ENCODE data around the gene GTPBP2.
"Not testable (repeated sequence)": the region's sequence is repeated elsewhere in the genome, so short reads cannot be mapped to it uniquely, and the experiment has no call there.

The GTPBP2 gene

GRCh38 chr6:43622541-43622940 lies 6.5 kb downstream of the GTPBP2 start:
- DNase-seq, result no peak

- DNase-seq, result no peak
These were observed 7.3 kb downstream of the GTPBP2 start for GRCh38 chr6:43621836-43622180.

- no peak for DNase-seq
These were observed 7.8 kb downstream of the GTPBP2 start for GRCh38 chr6:43621078-43621835.

- DNase-seq, result no peak
These were observed 12.2 kb downstream of the GTPBP2 start for GRCh38 chr6:43616725-43617472.

GRCh38 chr6:43614396-43614730 lies 14.7 kb downstream of the GTPBP2 start:
- DNase-seq, result no peak

- no peak for DNase-seq
These were observed 15.2 kb downstream of the GTPBP2 start for GRCh38 chr6:43613721-43614395.

- DNase-seq, result no peak
These were observed 18.6 kb downstream of the GTPBP2 start for GRCh38 chr6:43610431-43610830.

- DNase-seq, result no peak
These were observed 19.7 kb downstream of the GTPBP2 start for GRCh38 chr6:43609402-43609801.

- no peak for DNase-seq
These were observed 20.3 kb downstream of the GTPBP2 start for GRCh38 chr6:43608807-43609206.

GRCh38 chr6:43608310-43608763 lies 20.7 kb downstream of the GTPBP2 start:
- peak; percentile 61 for DNase-seq

- DNase-seq, result no peak
These were observed 23.0 kb downstream of the GTPBP2 start for GRCh38 chr6:43606019-43606418.

- no peak for DNase-seq
These were observed 24.9 kb downstream of the GTPBP2 start for GRCh38 chr6:43604174-43604573.

GRCh38 chr6:43600595-43600994 lies 28.5 kb downstream of the GTPBP2 start:
- DNase-seq, result no peak

GRCh38 chr6:43593938-43594337 lies 35.1 kb downstream of the GTPBP2 start:
- DNase-seq, result no peak

GRCh38 chr6:43589564-43589963 lies 39.5 kb downstream of the GTPBP2 start:
- not testable (repeated sequence) for DNase-seq

GRCh38 chr6:43588194-43588593 lies 40.9 kb downstream of the GTPBP2 start:
- no peak for DNase-seq

- DNase-seq, result peak; percentile 37
These were observed 44.0 kb downstream of the GTPBP2 start for GRCh38 chr6:43584892-43585570.

GRCh38 chr6:43582911-43583310 lies 46.2 kb downstream of the GTPBP2 start:
- no peak for DNase-seq

- no peak for DNase-seq
These were observed 49.9 kb downstream of the GTPBP2 start for GRCh38 chr6:43579171-43579570.

GRCh38 chr6:43578748-43579147 lies 50.3 kb downstream of the GTPBP2 start:
- DNase-seq, result no peak

- DNase-seq, result peak; percentile 92
These were observed 53.1 kb downstream of the GTPBP2 start, which contains the start of the genes POLH and XPO5 for GRCh38 chr6:43575772-43576551. Gene POLH (plus strand): TSS chr6:43576185. CDS start chr6:43582320, 6,135 bp downstream. Gene XPO5 (minus strand): TSS chr6:43576038. CDS start chr6:43575864, 174 bp downstream.

GRCh38 chr6:43575105-43575771 lies 53.8 kb downstream of the GTPBP2 start:
- DNase-seq, result no peak

Measured in CD4-positive, alpha-beta T cell treated with Interleukin-10 for 1 hour (primary cell).